Tibial nerve (tissue), 4 donors: ENCODE measurements around the gene MAPK6.

Experiments used
- EP300 ChIP-seq, 2 donors: sonication (generic); formaldehyde crosslinking; IDR thresholded peaks; one replicate each; pipeline ENCODE4 v1.6.1; 2017; ENCODE audit warnings: antibody characterized with exemption in 2 of 2, mild to moderate bottlenecking in 1 of 2
- POLR2A ChIP-seq, 2 donors: fragments of 450-650 bp; IDR thresholded peaks; one replicate each; pipeline ENCODE4 v1.6.1; 2017; ENCODE audit warnings: antibody characterized with exemption in 2 of 2, mild to moderate bottlenecking in 2 of 2, moderate library complexity in 2 of 2
- TF ChIP-seq, protein P1 (sequence below), 5 experiments: fragments of 200-600 bp in 3 of 5; fragments of 450-650 bp in 2 of 5; sonication (generic) in 3 of 5; IDR thresholded peaks; one replicate each; pipeline ENCODE4 v1.5.1; 2016 to 2019; ENCODE audit warnings: antibody characterized with exemption in 5 of 5, mild to moderate bottlenecking in 3 of 5, moderate library complexity in 2 of 5

DNA sequence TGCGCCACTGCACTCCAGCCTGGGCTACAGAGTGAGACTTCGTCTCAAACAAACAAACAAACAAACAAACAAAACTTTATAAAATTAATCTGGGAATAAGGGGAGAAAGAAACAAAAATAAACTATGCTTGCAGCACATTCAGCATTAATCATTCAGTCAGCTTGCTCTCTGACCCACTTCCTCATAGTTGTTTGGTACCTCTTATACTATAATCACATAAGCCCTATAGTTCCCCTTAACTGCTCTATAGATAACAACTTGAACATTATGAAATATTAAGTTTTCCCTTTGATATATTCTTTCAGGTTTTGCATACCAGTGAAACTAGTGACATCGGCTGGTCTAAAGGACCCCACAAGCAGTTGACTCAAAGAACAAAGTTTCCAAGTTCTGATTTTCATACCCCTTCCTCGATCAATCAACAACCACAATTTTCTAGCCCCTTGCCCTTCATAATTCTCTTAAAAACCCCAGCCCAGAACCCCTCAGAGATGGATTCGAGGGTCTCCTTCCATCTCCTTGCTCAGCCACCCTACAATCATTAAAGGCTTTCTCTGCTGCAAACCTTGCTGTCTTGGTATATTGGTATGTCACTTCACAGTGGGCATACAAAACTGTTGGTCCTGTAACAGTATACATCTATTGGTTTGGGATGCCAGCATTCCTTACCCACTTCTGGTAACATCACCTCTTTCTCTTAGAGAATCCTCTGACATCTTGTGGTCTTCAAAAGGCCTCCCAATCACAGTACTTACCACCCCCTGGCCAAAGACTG, 67.2 kb downstream of the MAPK6 start:
- TF ChIP-seq, protein P1, sequence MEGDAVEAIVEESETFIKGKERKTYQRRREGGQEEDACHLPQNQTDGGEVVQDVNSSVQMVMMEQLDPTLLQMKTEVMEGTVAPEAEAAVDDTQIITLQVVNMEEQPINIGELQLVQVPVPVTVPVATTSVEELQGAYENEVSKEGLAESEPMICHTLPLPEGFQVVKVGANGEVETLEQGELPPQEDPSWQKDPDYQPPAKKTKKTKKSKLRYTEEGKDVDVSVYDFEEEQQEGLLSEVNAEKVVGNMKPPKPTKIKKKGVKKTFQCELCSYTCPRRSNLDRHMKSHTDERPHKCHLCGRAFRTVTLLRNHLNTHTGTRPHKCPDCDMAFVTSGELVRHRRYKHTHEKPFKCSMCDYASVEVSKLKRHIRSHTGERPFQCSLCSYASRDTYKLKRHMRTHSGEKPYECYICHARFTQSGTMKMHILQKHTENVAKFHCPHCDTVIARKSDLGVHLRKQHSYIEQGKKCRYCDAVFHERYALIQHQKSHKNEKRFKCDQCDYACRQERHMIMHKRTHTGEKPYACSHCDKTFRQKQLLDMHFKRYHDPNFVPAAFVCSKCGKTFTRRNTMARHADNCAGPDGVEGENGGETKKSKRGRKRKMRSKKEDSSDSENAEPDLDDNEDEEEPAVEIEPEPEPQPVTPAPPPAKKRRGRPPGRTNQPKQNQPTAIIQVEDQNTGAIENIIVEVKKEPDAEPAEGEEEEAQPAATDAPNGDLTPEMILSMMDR (IDR thresholded peaks at IDR 0.05): no peak
- TF ChIP-seq EP300 (IDR thresholded peaks at IDR 0.05) (no peak), POLR2A (IDR thresholded peaks at IDR 0.05) (no peak)
